VCaP (cell line): ENCODE data around the gene PIK3CB.

Experiments
- H3K27ac ChIP-seq: fragments of 450-650 bp; 2 replicates; pipeline ENCODE4 v1.5.1; 2017
- CTCF ChIP-seq: fragments of 450-650 bp; conservative IDR thresholded peaks from 2 replicates; pipeline ENCODE4 v1.5.1; 2017; ENCODE audit warnings: mild to moderate bottlenecking, moderate library complexity

PIK3CB gene

GRCh38 chr3:138673641-138674530 is 160.8 kb downstream of the PIK3CB start:
- no peak for TF ChIP-seq CTCF
- no peak overlapping the region for H3K27ac ChIP-seq

- no peak for TF ChIP-seq CTCF
- H3K27ac ChIP-seq: peak overlapping the region; percentile 53
These were observed 164.3 kb downstream of the PIK3CB start for GRCh38 chr3:138670407-138670806.

- no peak overlapping the region for H3K27ac ChIP-seq
- TF ChIP-seq CTCF: no peak
These were observed 166.6 kb downstream of the PIK3CB start for GRCh38 chr3:138668107-138668506.

GRCh38 chr3:138657508-138657907 is 177.2 kb downstream of the PIK3CB start:
- no peak for TF ChIP-seq CTCF
- no peak overlapping the region for H3K27ac ChIP-seq

DNA sequence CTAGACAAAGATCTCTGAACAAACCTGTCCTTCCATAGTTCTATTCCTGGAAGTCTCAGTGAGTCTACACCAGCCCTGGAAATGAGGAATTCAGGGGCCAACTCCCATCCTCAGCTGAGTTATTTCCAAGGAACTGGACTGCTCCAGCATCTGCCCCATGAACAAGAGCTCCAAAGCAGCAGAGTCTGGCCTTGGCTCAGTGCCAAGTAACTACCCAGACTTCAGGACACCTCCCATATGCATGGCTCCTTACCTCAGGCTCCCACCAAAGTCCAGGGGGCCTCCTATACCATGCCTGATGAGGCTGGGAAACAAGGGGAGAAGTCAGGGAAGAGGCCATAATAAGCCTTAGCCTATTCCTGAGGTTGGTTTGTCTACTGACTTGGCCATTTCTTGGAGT is 181.2 kb downstream of the PIK3CB start:
- no peak overlapping the region for H3K27ac ChIP-seq
- no peak for TF ChIP-seq CTCF

GRCh38 chr3:138649134-138649533 is 185.6 kb downstream of the PIK3CB start:
- H3K27ac ChIP-seq: no peak overlapping the region
- TF ChIP-seq CTCF: no peak

- no peak overlapping the region for H3K27ac ChIP-seq
- no peak for TF ChIP-seq CTCF
These were observed 188.2 kb downstream of the PIK3CB start for GRCh38 chr3:138646513-138646912.
